Measurements from ENCODE around the gene SLC39A9.

DNA sequence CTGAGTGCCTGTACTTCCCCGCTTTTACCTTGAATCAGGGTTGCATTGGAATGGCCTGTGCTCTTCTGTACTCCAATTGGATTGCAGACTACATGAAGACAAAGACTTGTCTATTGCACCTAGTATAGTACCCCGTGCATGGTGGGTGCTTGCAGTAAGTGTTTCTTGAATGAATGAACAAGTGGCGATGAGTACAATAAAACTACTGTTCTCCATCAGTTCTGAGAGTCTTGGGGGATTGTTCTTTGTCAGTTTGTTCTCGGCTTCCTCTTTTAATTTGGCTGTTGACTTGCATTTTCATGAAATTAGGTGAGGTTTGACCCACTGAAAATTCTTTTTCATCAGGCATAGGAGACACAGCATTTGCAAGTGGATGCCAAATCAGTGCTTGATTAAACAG lies 34.5 kb upstream of the SLC39A9 start:
- TF ChIP-seq, protein P1, sequence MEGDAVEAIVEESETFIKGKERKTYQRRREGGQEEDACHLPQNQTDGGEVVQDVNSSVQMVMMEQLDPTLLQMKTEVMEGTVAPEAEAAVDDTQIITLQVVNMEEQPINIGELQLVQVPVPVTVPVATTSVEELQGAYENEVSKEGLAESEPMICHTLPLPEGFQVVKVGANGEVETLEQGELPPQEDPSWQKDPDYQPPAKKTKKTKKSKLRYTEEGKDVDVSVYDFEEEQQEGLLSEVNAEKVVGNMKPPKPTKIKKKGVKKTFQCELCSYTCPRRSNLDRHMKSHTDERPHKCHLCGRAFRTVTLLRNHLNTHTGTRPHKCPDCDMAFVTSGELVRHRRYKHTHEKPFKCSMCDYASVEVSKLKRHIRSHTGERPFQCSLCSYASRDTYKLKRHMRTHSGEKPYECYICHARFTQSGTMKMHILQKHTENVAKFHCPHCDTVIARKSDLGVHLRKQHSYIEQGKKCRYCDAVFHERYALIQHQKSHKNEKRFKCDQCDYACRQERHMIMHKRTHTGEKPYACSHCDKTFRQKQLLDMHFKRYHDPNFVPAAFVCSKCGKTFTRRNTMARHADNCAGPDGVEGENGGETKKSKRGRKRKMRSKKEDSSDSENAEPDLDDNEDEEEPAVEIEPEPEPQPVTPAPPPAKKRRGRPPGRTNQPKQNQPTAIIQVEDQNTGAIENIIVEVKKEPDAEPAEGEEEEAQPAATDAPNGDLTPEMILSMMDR (IDR thresholded peaks at IDR 0.05; ENCODE audit: low read depth, low read length) = no peak
- no peak for TF ChIP-seq EZH2phosphoT487 (IDR thresholded peaks at IDR 0.05; ENCODE audit: low read depth)
